Measurements from ENCODE around the gene CRY1.
"Not testable (repeated sequence)": the region's sequence is repeated elsewhere in the genome, so short reads cannot be mapped to it uniquely, and the experiment has no call there.

The CRY1 gene

GRCh38 chr12:106996102-106996501, 97.2 kb downstream of the CRY1 start:
- DNase-seq, result not testable (repeated sequence)

- DNase-seq, result no peak
These were observed 98.6 kb downstream of the CRY1 start for GRCh38 chr12:106994579-106995220.

- no peak for DNase-seq
These were observed 105.5 kb downstream of the CRY1 start for GRCh38 chr12:106987846-106988245.

- DNase-seq, result peak; percentile 89
These were observed 106.5 kb downstream of the CRY1 start, which contains the start of gene MTERF2 for GRCh38 chr12:106986625-106987389. MTERF2 (minus strand) TSS chr12:106987146; CDS start chr12:106978714, 8,432 bp downstream.

- DNase-seq, result peak; percentile 5
These were observed 107.2 kb downstream of the CRY1 start for GRCh38 chr12:106986135-106986534.

- DNase-seq, result no peak
These were observed 107.9 kb downstream of the CRY1 start for GRCh38 chr12:106985479-106985878.

- no peak for DNase-seq
These were observed 108.7 kb downstream of the CRY1 start for GRCh38 chr12:106984588-106985137.

- DNase-seq, result no peak
These were observed 111.1 kb downstream of the CRY1 start for GRCh38 chr12:106982229-106982628.

GRCh38 chr12:106981788-106982187, 111.6 kb downstream of the CRY1 start:
- no peak for DNase-seq

GRCh38 chr12:106980944-106981343, 112.4 kb downstream of the CRY1 start:
- no peak for DNase-seq

- DNase-seq, result no peak
These were observed 115.1 kb downstream of the CRY1 start for GRCh38 chr12:106978035-106978800.

- DNase-seq, result no peak
These were observed 116.7 kb downstream of the CRY1 start for GRCh38 chr12:106976668-106977067.

GRCh38 chr12:106975993-106976658, 117.2 kb downstream of the CRY1 start:
- DNase-seq, result no peak

- DNase-seq, result no peak
These were observed 118.3 kb downstream of the CRY1 start for GRCh38 chr12:106975098-106975497.

GRCh38 chr12:106974511-106974910, 118.8 kb downstream of the CRY1 start:
- DNase-seq, result peak; percentile 31

GRCh38 chr12:106973545-106973944, 119.8 kb downstream of the CRY1 start:
- DNase-seq, result peak; percentile 50

GRCh38 chr12:106971065-106971464, 122.3 kb downstream of the CRY1 start:
- DNase-seq, result no peak

- no peak for DNase-seq
These were observed 128.8 kb downstream of the CRY1 start for GRCh38 chr12:106964526-106964925.

GRCh38 chr12:106962286-106962685, 131.1 kb downstream of the CRY1 start:
- DNase-seq, result no peak

GRCh38 chr12:106960443-106960842, 132.9 kb downstream of the CRY1 start:
- no peak for DNase-seq

- DNase-seq, result no peak
These were observed 135.8 kb downstream of the CRY1 start for GRCh38 chr12:106957583-106957982.

GRCh38 chr12:106956048-106956578, 137.2 kb downstream of the CRY1 start:
- peak; percentile 60 for DNase-seq

All from NCI-H510A treated with DMSO at 0.1 percent for 48 hours (cell line).